Measurements from ENCODE around the gene ACER1.

- TF ChIP-seq ZNF143 (CRISPR knock-in tag; IDR thresholded peaks at IDR 0.05) (no peak), ZC3H4 (CRISPR knock-in tag; IDR thresholded peaks at IDR 0.05; ENCODE audit: borderline replicate concordance) (no peak), ZNF512B (CRISPR knock-in tag; IDR thresholded peaks at IDR 0.05; ENCODE audit: borderline replicate concordance) (no peak), CTCF (CRISPR knock-in tag; IDR thresholded peaks at IDR 0.05) (peak; percentile 59), ZNF337 (CRISPR knock-in tag; IDR thresholded peaks at IDR 0.05; ENCODE audit: borderline replicate concordance, low read depth) (no peak), KAT8 (CRISPR knock-in tag; IDR thresholded peaks at IDR 0.05) (no peak), POLR2A (IDR thresholded peaks at IDR 0.05; ENCODE audit: insufficient read depth in 1 of 2, low read depth in 2 of 2, low read length in 2 of 2) (no peak), RNF2 (conservative IDR thresholded peaks at IDR 0.05; ENCODE audit: low read depth) (no peak)
Measured at GRCh38 chr19:6312018-6312417, 21.4 kb downstream of the ACER1 start.
